H4 (cell line): ENCODE data around the gene LGI1. TPM values are rescaled to one million over a fixed set of nuclear protein-coding genes. Genes with fewer than 3 reads are reported as not detected.

Experiments
- total RNA-seq: library from RNA; depleted of rRNA; stranded (reverse); fragments of >200 nt; shearing (Covaris generic); gene quantifications from 2 replicates; pipeline ENCODE4 v1.2.3, GENCODE V29; 2014; rRNA removed

Gene LGI1
- total RNA-seq, 1 experiment from 2014 or later = 0.08 TPM

Other genes starting within 250 kb of the LGI1 start
- gene FFAR4, start 191.3 kb upstream of the LGI1 start, total RNA-seq = not detected in 2 replicates
- 0.56 TPM in 1 of 2 replicates, not detected in the other for gene RBP4, start 156.7 kb upstream of the LGI1 start, total RNA-seq
- not detected in 2 replicates for gene PDE6C, start 145.4 kb upstream of the LGI1 start, total RNA-seq
- gene FRA10AC1, start 55.3 kb upstream of the LGI1 start, total RNA-seq = 0.74 and 2.0 TPM in 2 replicates
- 6.9 and 11.0 TPM in 2 replicates for gene SLC35G1, start 136.0 kb downstream of the LGI1 start, total RNA-seq
- 0.80 and 1.2 TPM in 2 replicates for gene PLCE1, start 236.0 kb downstream of the LGI1 start, total RNA-seq